Neural crest cell (in vitro differentiated cells): Measurements from ENCODE around the gene HOXC11. TPM values are rescaled to one million over a fixed set of nuclear protein-coding genes. Genes with fewer than 3 reads are reported as not detected.

Experiments
- DNase-seq: peaks from one replicate; pipeline ENCODE4 v3.0.0; 2021; ENCODE audit warnings: low read depth, mixed read lengths, low spot score
- H3K27ac Mint-ChIP-seq: one replicate; pipeline ENCODE4 v1.8.0; 2021; ENCODE audit warnings: mild to moderate bottlenecking, mixed read lengths; ENCODE audit not compliant: unreplicated experiment
- H3K27me3 Mint-ChIP-seq: 2 replicates; pipeline ENCODE4 v1.8.0; 2021; ENCODE audit warnings: low read depth, mild to moderate bottlenecking, mixed read lengths
- H3K36me3 Mint-ChIP-seq: 2 replicates; pipeline ENCODE4 v1.8.0; 2021; ENCODE audit warnings: low read depth, mild to moderate bottlenecking, mixed read lengths
- H3K4me1 Mint-ChIP-seq: 2 replicates; pipeline ENCODE4 v1.8.0; 2021; ENCODE audit warnings: mixed read lengths
- H3K4me3 Mint-ChIP-seq: one replicate; pipeline ENCODE4 v1.8.0; 2021; ENCODE audit warnings: mild to moderate bottlenecking, mixed read lengths
- H3K9me3 Mint-ChIP-seq: 2 replicates; pipeline ENCODE4 v1.8.0; 2021; ENCODE audit warnings: mixed read lengths
- total RNA-seq: library from RNA; stranded (reverse); gene quantifications from 2 replicates; pipeline ENCODE4 v1.2.1, GENCODE V29; 2021
- TF ChIP-seq, protein P1 (sequence below): fragments of 200-600 bp; sonication (generic); conservative IDR thresholded peaks from 2 replicates; pipeline ENCODE4 v1.5.0; 2021; ENCODE audit warnings: antibody characterized with exemption, mild to moderate bottlenecking

HOXC11 gene
- total RNA-seq, 1 donor from 2014 or later: not detected

GRCh38 chr12:53963434-53964314, 9.3 kb upstream of the HOXC11 start:
- TF ChIP-seq, protein P1, sequence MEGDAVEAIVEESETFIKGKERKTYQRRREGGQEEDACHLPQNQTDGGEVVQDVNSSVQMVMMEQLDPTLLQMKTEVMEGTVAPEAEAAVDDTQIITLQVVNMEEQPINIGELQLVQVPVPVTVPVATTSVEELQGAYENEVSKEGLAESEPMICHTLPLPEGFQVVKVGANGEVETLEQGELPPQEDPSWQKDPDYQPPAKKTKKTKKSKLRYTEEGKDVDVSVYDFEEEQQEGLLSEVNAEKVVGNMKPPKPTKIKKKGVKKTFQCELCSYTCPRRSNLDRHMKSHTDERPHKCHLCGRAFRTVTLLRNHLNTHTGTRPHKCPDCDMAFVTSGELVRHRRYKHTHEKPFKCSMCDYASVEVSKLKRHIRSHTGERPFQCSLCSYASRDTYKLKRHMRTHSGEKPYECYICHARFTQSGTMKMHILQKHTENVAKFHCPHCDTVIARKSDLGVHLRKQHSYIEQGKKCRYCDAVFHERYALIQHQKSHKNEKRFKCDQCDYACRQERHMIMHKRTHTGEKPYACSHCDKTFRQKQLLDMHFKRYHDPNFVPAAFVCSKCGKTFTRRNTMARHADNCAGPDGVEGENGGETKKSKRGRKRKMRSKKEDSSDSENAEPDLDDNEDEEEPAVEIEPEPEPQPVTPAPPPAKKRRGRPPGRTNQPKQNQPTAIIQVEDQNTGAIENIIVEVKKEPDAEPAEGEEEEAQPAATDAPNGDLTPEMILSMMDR: no peak
- Mint-ChIP-seq H3K27me3 (peaks cover 100% of the 10 kb centered on the region), H3K36me3 (no peaks in the 10 kb centered on the region), H3K27ac (no peak overlapping the region), H3K4me1 (no peaks in the 10 kb centered on the region), H3K4me3 (no peak overlapping the region), H3K9me3 (no peaks in the 10 kb centered on the region)
- DNase-seq: no peak

GRCh38 chr12:53964315-53964713, 8.6 kb upstream of the HOXC11 start:
- DNase-seq: no peak
- no peaks in the 10 kb centered on the region for H3K36me3 Mint-ChIP-seq
- TF ChIP-seq, protein P1: no peak
- H3K9me3 Mint-ChIP-seq: no peaks in the 10 kb centered on the region
- H3K27me3 Mint-ChIP-seq: peaks cover 100% of the 10 kb centered on the region
- H3K27ac Mint-ChIP-seq: no peak overlapping the region
- H3K4me3 Mint-ChIP-seq: no peak overlapping the region
- no peaks in the 10 kb centered on the region for H3K4me1 Mint-ChIP-seq

DNA sequence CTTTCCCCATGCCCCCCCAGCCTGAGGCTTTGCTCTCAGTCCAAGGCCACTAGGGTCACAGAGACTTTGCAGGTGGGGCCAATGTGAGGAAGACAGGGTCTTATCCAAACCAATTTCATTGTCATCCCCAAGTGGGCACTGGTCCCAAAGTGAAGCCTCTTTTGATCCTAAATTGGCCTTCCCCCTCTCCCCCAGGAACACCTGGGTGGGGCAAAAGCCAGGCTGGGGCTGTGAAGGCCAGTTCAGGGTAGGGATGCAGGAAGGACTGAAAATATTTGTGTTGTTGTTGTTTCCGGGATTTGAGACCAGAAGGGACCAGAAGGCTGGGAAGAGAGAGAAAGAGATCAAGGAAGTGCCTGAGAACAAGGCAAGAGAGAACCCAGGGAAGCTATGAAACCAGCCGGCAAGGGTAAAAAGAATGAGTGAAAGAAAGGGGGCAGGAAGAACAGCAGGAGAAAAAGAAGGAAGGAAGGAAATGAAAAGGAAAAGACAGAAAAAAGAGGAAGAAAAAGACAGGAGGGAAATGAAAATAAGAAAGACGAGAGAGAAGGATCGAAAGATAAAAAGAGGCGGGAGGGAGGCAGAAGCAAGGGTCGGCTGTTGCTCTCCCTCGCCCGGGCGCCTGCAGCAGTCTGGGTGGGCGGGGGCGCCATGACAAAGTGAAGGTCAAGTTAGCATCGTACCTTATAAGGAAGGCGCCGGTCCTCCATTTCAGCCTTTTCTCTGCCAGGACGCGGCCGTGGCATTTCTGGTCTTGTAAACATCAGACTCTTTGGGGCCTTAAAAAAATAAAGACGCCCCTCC, 7.4 kb upstream of the HOXC11 start:
- Mint-ChIP-seq H3K4me3 (no peak overlapping the region), H3K27me3 (peaks cover 100% of the 10 kb centered on the region), H3K9me3 (no peaks in the 10 kb centered on the region), H3K4me1 (no peaks in the 10 kb centered on the region), H3K36me3 (no peaks in the 10 kb centered on the region), H3K27ac (no peak overlapping the region)
- TF ChIP-seq, protein P1: no peak
- no peak for DNase-seq

DNA sequence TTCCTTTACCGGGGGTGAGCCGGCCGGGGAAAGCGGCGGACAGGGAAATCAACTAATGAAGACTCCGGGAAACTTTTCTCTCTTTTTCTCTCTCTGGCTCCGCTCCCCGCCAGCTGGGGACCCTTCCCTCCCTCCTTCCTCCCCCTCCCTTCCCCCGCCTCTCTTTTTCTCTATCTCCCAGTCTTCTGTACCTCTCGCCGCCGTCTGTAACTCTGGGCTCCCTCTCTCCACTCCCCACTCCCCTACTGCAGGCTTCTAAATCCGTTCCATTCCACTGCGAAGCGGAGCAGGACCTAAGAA, 6.9 kb upstream of the HOXC11 start:
- H3K36me3 Mint-ChIP-seq: no peaks in the 10 kb centered on the region
- no peak for DNase-seq
- no peak overlapping the region for H3K4me3 Mint-ChIP-seq
- no peaks in the 10 kb centered on the region for H3K4me1 Mint-ChIP-seq
- H3K27ac Mint-ChIP-seq: no peak overlapping the region
- H3K27me3 Mint-ChIP-seq: peaks cover 100% of the 10 kb centered on the region
- H3K9me3 Mint-ChIP-seq: no peaks in the 10 kb centered on the region
- TF ChIP-seq, protein P1: no peak

DNA sequence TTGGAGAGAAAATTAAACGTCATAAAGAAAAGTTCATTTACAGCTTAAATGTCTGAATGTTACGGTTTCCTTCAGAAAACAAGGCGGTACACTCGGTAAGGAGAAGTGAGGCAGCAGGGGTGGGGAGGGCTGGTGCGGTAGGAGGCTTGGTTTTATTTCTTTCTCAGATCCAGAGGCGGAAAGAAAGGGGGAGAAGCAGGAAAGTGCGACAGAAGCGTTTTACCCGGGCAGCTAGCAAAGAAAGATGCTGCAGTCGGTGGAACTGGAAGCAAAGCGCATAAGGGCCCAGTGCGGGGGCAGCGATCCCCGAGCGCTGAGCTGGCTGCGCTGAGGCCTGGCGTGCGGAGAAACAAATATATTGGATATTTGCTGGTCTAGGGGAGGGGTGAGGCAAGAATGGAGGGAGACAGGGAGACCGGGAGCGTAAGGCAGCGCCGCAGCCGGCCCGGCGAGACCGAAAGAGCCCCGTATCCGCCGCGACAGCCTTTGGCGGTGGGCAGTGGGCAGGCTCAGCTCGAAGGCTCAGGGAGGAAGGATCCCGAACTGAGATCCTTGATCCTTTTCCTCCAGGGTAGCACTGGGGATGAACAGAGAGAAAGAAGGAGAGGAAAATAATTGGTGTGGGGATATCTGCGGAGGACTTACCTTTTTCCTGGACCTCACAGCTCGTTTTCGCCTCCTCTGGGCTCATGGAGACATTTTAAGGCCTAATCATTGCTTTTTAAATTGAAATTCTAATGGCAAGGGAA, 6.4 kb upstream of the HOXC11 start:
- no peaks in the 10 kb centered on the region for H3K4me1 Mint-ChIP-seq
- no peak overlapping the region for H3K27ac Mint-ChIP-seq
- no peaks in the 10 kb centered on the region for H3K9me3 Mint-ChIP-seq
- TF ChIP-seq, protein P1: no peak
- H3K4me3 Mint-ChIP-seq: no peak overlapping the region
- peaks cover 100% of the 10 kb centered on the region for H3K27me3 Mint-ChIP-seq
- H3K36me3 Mint-ChIP-seq: no peaks in the 10 kb centered on the region
- no peak for DNase-seq
